ENCODE results near the gene KRT3.

- TF ChIP-seq CTCF (IDR thresholded peaks at IDR 0.05; ENCODE audit: low read depth, low read length, poor library complexity, severe bottlenecking): no peak
- no peak for TF ChIP-seq EZH2phosphoT487 (IDR thresholded peaks at IDR 0.05; ENCODE audit: borderline replicate concordance, low read length)
Measured at GRCh38 chr12:52832451-52832850, 36.5 kb upstream of the KRT3 start.

All from DOHH2 (cell line).